Chondrocyte (in vitro differentiated cells): ENCODE results near the gene LMF1. TPM values are rescaled to one million over a fixed set of nuclear protein-coding genes. Genes with fewer than 3 reads are reported as not detected.

Experiments
- DNase-seq: peaks from one replicate; pipeline ENCODE4 v3.0.0; 2021; ENCODE audit warnings: mixed read lengths, low spot score
- H3K27ac Mint-ChIP-seq: one replicate; pipeline ENCODE4 v1.8.0; 2021; ENCODE audit warnings: mild to moderate bottlenecking, moderate library complexity, mixed read lengths; ENCODE audit not compliant: unreplicated experiment
- H3K27me3 Mint-ChIP-seq: 2 replicates; pipeline ENCODE4 v1.8.0; 2021; ENCODE audit warnings: low read depth, mixed read lengths
- H3K36me3 Mint-ChIP-seq: 2 replicates; pipeline ENCODE4 v1.8.0; 2021; ENCODE audit warnings: low read depth, mixed read lengths
- H3K4me1 Mint-ChIP-seq: 2 replicates; pipeline ENCODE4 v1.8.0; 2021; ENCODE audit warnings: low read depth, mild to moderate bottlenecking, mixed read lengths
- H3K4me3 Mint-ChIP-seq: one replicate; pipeline ENCODE4 v1.8.0; 2021; ENCODE audit warnings: mild to moderate bottlenecking, moderate library complexity, mixed read lengths; ENCODE audit not compliant: unreplicated experiment
- H3K9me3 Mint-ChIP-seq: 2 replicates; pipeline ENCODE4 v1.8.0; 2021; ENCODE audit warnings: low read depth, mixed read lengths
- CTCF ChIP-seq: fragments of 200-600 bp; sonication (generic); IDR thresholded peaks from 2 replicates; pipeline ENCODE4 v1.5.0; 2021; ENCODE audit warnings: antibody characterized with exemption, mild to moderate bottlenecking, moderate library complexity
- total RNA-seq: library from RNA; stranded (reverse); gene quantifications from 3 replicates; pipeline ENCODE4 v1.2.1, GENCODE V29; 2021

LMF1 gene
- total RNA-seq, 1 donor from 2014 or later = 21.6 TPM

- TF ChIP-seq CTCF = no peak
- peaks cover 8% of the 10 kb centered on the region for H3K4me1 Mint-ChIP-seq
- peaks cover 3% of the 10 kb centered on the region for H3K9me3 Mint-ChIP-seq
- no peak for DNase-seq
- H3K27me3 Mint-ChIP-seq = peaks cover 28% of the 10 kb centered on the region
- no peaks in the 10 kb centered on the region for H3K36me3 Mint-ChIP-seq
- peak overlapping the region; percentile 85 for H3K27ac Mint-ChIP-seq
- peak overlapping the region; percentile 92 for H3K4me3 Mint-ChIP-seq
Observed at GRCh38 chr16:807347-808084, 163.3 kb downstream of the LMF1 start.

DNA sequence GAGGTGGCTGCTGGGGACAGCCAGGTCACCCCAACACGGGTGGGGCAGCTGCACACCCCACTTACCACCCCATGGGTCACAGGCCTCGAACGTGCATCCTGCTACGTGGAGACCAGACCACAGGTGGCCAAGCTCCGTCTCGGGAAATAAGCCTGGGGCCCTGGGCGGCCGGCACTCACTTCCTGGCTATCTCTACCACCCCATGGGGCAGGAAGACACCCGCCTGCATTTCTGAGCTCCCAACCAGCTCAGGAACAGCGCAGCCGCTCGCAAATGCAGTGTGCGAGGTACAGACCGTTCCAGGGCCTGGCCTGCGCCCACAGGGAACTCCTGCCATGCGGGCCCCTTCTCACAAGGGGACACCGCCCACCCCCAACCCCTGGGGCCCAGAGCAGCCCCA, 165.3 kb downstream of the LMF1 start:
- Mint-ChIP-seq H3K4me1 (peaks cover 8% of the 10 kb centered on the region), H3K9me3 (no peaks in the 10 kb centered on the region), H3K4me3 (no peak overlapping the region), H3K27ac (no peak overlapping the region), H3K27me3 (peaks cover 30% of the 10 kb centered on the region), H3K36me3 (no peaks in the 10 kb centered on the region)
- no peak for DNase-seq
- no peak for TF ChIP-seq CTCF

DNA sequence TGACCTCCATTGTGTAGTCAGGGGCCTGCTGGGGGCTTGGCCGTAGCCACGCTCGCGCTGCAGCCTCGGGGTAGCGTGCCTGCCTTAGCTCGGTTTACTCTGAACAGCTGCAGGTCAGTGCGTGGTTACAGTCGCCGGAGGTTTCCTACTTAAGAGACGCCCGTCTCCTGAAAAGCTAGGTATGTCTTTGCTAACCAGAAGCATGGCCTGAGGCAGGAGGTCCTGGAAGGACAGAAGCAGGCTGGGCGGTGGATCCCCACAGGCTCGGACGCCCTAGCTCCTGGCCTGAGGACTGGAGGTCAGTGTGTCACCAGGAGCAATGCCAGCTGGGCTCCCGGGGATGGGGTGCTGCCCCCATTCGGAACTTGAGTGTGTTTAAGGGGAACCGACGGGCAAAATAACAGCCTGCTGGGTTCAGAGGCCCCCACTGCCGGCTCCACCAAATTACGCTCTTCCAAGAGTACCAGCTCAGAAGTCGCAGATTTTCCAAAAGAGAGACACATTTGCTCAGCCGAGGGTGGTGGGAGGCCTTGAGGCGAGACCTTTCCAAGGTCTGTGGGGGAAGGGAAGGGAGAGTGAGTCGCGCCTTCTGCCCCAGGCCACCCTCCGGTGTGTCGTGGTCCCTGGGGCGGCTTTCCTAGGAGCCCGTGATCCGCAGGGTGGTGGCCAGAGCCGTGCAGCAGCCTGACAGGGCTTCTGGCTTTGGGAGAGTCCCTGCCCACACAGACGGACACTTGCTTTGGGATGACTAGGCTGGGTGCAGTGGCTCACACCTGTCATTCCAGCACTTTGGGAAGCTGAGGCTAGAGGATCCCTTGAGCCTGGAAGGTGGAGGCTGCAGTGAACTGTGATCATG, 166.4 kb downstream of the LMF1 start:
- no peaks in the 10 kb centered on the region for H3K9me3 Mint-ChIP-seq
- TF ChIP-seq CTCF = no peak
- peaks cover 22% of the 10 kb centered on the region for H3K27me3 Mint-ChIP-seq
- H3K27ac Mint-ChIP-seq = no peak overlapping the region
- no peak overlapping the region for H3K4me3 Mint-ChIP-seq
- no peaks in the 10 kb centered on the region for H3K36me3 Mint-ChIP-seq
- peaks cover 8% of the 10 kb centered on the region for H3K4me1 Mint-ChIP-seq
- DNase-seq = no peak

DNA sequence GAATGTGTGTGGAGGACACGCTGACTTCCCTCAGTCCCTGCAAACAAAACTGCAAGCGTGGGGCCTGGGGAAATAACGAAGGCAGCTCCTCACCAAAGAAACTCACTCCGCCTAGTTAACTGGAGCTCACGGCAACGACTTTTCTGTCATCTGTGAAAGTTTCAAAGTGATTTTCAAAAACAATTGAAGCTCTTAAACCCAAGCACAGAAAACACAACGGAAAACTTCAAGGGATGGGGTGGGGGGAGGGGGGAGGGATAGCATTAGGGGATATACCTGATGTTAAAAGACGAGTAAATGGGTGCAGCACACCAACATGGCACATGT, 167.1 kb downstream of the LMF1 start:
- Mint-ChIP-seq H3K4me3 (no peak overlapping the region), H3K4me1 (peaks cover 8% of the 10 kb centered on the region), H3K9me3 (no peaks in the 10 kb centered on the region), H3K36me3 (no peaks in the 10 kb centered on the region), H3K27ac (no peak overlapping the region), H3K27me3 (peaks cover 21% of the 10 kb centered on the region)
- no peak for DNase-seq
- no peak for TF ChIP-seq CTCF

Other genes with a start within 250 kb of the LMF1 start
- 31.6 to 42.4 TPM (median 38.2 TPM) in 3 replicates for gene ANTKMT, start 249.8 kb downstream of the LMF1 start, total RNA-seq
- gene CCDC78, start 244.5 kb downstream of the LMF1 start, total RNA-seq = 1.8 to 3.9 TPM (median 2.5 TPM) in 3 replicates
- gene HAGHL, start 243.9 kb downstream of the LMF1 start, total RNA-seq = 7.9 to 20.6 TPM (median 15.0 TPM) in 3 replicates
- 20.5 to 26.6 TPM (median 22.1 TPM) in 3 replicates for gene CIAO3, start 230.0 kb downstream of the LMF1 start, total RNA-seq
- gene MSLN, start 210.2 kb downstream of the LMF1 start, total RNA-seq = 0.41 TPM in 1 of 3 replicates, not detected in the others
- gene RPUSD1, start 182.6 kb downstream of the LMF1 start, total RNA-seq = 17.6 to 21.6 TPM (median 19.6 TPM) in 3 replicates
- 12.8 to 35.9 TPM (median 13.3 TPM) in 3 replicates for gene CHTF18, start 182.4 kb downstream of the LMF1 start, total RNA-seq
- gene GNG13, start 170.2 kb downstream of the LMF1 start, total RNA-seq = not detected in 3 replicates
- gene SOX8, start 10.8 kb upstream of the LMF1 start, total RNA-seq = 0.10 to 0.15 TPM (median 0.15 TPM) in 3 replicates
- not detected in 3 replicates for gene SSTR5, start 101.8 kb upstream of the LMF1 start, total RNA-seq
- not detected in 3 replicates for gene C1QTNF8, start 125.3 kb upstream of the LMF1 start, total RNA-seq
- 55.9 to 73.4 TPM (median 73.2 TPM) in 3 replicates for gene CACNA1H, start 182.1 kb upstream of the LMF1 start, total RNA-seq